Activated naive CD4-positive, alpha-beta T cell treated with anti-CD3 and anti-CD28 coated beads, Interleukin-2, amount 50 U/mL, for 72 hours (primary cell): ENCODE data around the gene UBASH3B. TPM values are rescaled to one million over a fixed set of nuclear protein-coding genes. Genes with fewer than 3 reads are reported as not detected.

Experiments used
- ATAC-seq, 2 donors: fragments of 150-1000 bp; cut with Tn5 transposase; 2 replicates each; pipeline ENCODE4 v1.10.0; 2021; ENCODE audit warnings: mild to moderate bottlenecking in 2 of 2, moderate library complexity in 2 of 2
- DNase-seq, 2 donors: peaks; one replicate each; pipeline ENCODE4 v3.0.0; 2021 to 2022; ENCODE audit warnings: low spot score in 2 of 2
- H3K27ac Mint-ChIP-seq, 2 donors: one replicate each; pipeline ENCODE4 v1.8.0; 2022; ENCODE audit warnings: mild to moderate bottlenecking in 2 of 2, mixed read lengths in 2 of 2
- H3K36me3 Mint-ChIP-seq, 2 donors: one replicate each; pipeline ENCODE4 v1.8.0; 2022; ENCODE audit warnings: mixed read lengths in 2 of 2
- H3K9me3 Mint-ChIP-seq, 2 donors: one replicate each; pipeline ENCODE4 v1.8.0; 2022; ENCODE audit warnings: mixed read lengths in 2 of 2
- total RNA-seq, 2 donors: library from RNA; stranded (reverse); gene quantifications; one replicate each; pipeline ENCODE4 v1.2.3, GENCODE V29; 2022

Gene UBASH3B
- total RNA-seq, 2 donors from 2014 or later: 11.6 to 26.0 TPM

DNA sequence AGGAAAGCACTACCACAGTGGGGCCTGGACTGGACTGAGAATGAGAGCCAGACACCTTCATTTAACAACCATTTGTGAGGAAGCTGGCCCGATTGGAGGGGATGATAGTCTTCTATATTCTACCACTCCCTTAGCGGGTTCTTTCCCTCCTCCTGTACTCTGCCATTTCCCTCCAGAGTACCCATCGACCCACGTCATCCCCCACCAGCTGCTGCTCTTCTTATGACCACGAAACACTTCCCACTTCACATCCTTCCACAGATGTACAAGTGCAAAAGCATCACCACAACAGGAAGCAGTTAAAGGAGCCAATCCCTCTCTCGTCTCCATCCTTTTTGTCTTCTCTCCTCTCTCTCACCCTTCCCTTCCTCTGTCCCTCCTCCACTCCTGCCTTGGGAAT lies 18.0 kb upstream of the UBASH3B start:
- Mint-ChIP-seq H3K36me3 (no peaks in the 10 kb centered on the region), H3K9me3 (no peaks in the 10 kb centered on the region), H3K27ac (no peak overlapping the region)
- peak; percentile 18 to 30 for ATAC-seq
- DNase-seq: no peak

DNA sequence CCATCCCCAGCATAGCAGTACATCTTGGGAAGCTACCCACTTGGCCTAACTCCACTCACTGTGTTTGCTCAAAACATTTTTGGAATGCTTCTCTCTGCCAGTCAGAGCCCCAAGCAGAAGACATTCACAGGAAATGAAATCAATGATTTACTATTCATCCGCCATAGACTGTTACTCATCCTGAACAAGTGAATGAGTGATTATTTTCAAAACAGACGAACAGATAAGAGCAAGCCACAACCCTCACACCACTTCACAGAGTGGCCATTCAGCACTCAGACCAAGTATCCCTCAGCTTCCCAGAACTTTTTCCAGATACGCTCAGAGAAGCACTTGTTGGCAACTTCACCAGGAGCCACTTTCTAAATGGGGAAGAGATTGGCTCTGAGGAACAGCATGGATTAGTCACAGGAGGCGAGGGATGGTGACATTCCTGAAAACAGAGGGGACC lies 13.0 kb upstream of the UBASH3B start:
- H3K27ac Mint-ChIP-seq: peak overlapping the region in 1 of 2 donors; percentile 24

DNA sequence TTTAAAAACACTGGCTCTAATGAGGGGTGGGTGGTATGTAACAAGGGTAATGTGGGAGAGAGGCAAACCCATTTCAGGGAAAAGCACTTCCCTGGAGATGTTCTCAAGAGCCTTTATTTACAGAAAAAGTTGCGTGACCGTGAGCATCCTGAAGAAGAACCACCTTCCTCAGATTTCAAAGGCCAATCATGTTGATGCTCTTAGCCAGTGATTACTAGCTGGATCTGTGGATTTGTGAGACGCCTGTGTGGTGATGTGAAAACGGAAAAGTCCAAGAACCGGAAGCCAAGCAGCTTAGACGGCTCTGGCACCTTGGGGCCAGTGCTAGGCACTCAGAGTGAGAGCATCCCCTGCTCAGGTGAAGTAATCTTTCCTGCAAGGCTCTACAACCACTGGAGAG lies 12.6 kb upstream of the UBASH3B start:
- no peak for DNase-seq
- Mint-ChIP-seq H3K27ac (no peak overlapping the region), H3K9me3 (no peaks in the 10 kb centered on the region), H3K36me3 (no peaks in the 10 kb centered on the region)
- ATAC-seq: no peak

More for the DNA sequence above, 13.0 kb upstream of the UBASH3B start:
- DNase-seq: no peak
- peak in 1 of 2 donors; percentile 62 for ATAC-seq
- H3K9me3 Mint-ChIP-seq: no peaks in the 10 kb centered on the region
- H3K36me3 Mint-ChIP-seq: no peaks in the 10 kb centered on the region

DNA sequence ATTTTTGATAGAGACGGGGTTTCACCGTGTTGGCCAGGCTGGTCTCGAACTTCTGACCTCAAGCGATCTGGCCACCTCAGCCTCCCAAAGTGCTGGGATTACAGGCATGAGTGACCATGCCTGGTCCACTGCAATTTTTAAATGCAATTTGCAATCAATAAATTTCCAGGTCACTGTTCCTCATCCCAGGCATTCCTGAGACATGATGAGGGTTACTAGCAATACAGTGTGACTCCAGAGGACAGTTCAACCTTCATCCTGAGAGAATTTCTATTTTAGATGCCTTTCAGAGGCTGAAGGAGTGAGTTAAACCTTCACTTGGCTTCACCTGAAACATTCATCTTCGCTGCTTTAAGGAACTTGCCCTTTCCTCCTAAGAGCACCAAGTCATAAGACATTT lies 9.7 kb upstream of the UBASH3B start:
- ATAC-seq (no peak), DNase-seq (no peak)
- H3K36me3 Mint-ChIP-seq: no peaks in the 10 kb centered on the region
- H3K9me3 Mint-ChIP-seq: no peaks in the 10 kb centered on the region
- H3K27ac Mint-ChIP-seq: no peak overlapping the region

DNA sequence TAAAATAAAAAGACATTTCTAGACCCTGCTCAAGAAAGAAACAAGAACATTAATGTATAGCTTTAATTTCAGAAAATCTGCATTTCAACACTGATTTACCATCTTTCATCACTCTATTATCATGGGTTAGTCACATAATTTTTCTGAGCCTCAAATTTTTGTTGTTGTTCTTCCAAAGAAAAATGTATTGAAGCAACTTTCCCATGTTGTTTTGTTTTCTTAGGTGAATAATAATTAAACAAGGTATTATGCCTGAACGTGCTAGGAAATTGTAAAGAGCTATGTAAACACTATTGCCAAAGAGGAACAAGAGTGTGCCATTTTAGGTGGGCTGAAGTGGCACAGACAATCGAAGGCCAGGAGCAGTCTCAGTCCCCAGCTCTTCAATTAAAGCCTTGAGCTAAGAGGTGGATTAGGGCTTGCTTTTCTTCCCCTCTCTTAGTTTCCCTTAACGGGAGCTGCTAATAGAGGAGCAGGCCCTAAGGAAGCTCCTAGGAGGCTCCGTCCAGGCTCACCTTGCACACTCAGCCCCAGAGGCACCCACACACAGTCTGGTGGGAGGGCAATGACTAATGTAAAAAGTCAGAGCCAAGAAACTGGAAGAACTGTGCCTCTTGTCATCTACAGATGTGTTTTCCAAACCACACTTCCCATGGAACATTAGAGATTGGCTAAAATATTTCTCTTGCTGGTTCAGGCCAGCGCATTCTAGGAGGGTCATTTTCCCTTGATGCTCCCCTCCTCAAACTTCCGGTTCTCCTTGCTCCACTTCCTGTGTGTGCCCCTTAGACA lies 8.8 kb upstream of the UBASH3B start:
- ATAC-seq (no peak), DNase-seq (no peak)
- H3K9me3 Mint-ChIP-seq: no peaks in the 10 kb centered on the region
- H3K27ac Mint-ChIP-seq: no peak overlapping the region
- no peaks in the 10 kb centered on the region for H3K36me3 Mint-ChIP-seq

DNA sequence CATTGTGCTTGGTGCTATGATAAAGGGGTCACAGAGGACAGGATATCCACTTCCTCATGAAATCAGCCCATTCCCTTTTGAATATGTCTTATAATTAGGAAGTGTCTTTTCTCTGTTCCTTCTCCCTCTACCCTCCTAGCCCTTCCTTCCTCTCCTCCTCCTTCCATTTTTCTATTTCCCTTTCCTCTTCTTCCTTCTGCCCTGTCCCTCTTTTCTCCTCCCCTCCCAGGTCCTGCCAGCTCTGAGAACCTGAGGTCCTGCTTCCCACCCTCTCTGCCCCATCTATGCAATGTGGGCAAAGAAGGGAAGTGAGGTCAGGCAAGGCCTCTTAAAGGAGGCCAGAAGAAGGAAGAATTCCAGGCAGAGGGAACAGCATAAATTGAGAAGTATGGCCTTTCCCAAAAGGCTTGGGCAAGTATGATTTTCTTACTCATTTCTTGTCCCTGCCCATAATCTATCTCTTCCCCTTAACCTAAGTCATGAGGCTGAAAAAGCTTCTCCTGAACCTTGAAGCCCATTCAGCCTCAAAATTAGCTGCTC lies 7.7 kb upstream of the UBASH3B start:
- DNase-seq: no peak
- H3K27ac Mint-ChIP-seq: no peak overlapping the region
- no peak for ATAC-seq
- no peaks in the 10 kb centered on the region for H3K9me3 Mint-ChIP-seq
- H3K36me3 Mint-ChIP-seq: no peaks in the 10 kb centered on the region

DNA sequence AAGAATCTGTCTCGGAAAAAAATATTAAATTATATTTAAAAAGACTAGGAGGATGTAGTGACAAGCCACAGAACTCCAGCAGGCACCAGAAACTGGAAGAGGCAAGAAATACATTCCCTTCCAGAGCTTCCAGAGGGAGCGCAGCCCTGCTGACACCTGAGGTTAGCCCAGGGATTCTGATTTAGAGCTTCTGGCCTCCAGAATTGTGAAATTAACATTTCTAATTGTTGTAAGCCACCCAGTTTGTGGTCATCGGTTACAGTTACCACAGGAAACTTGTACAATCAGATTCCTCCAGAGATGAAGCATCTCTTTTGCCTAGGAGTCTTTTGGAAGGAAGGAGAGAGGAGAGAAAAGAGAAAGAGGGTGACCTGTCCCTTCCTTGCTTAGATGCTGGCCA lies 6.4 kb upstream of the UBASH3B start:
- Mint-ChIP-seq H3K36me3 (no peaks in the 10 kb centered on the region), H3K27ac (no peak overlapping the region), H3K9me3 (no peaks in the 10 kb centered on the region)
- DNase-seq (no peak), ATAC-seq (no peak)

DNA sequence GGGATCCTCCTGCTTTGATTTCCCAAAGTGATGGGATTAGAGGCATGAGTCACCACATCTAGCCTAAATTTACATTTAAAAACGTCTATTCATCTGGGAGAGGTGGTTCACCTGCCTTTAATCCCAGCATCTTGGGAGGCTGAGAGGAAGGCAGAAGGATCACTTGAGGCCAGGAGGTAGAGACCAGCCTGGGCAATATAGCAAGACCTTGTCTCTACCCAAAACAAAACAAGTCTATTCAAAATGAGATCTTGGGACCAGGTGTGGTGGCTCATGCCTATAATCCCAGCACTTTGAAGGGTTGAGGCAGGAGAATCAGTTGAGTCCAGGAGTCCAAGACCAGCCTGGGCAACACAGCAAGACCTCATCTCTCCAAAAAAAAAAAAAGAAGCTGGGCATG lies 4.9 kb upstream of the UBASH3B start:
- DNase-seq (no peak), ATAC-seq (no peak)
- no peak overlapping the region for H3K27ac Mint-ChIP-seq
- H3K36me3 Mint-ChIP-seq: peaks cover 0 to 6% of the 10 kb centered on the region in 2 donors
- no peaks in the 10 kb centered on the region for H3K9me3 Mint-ChIP-seq

DNA sequence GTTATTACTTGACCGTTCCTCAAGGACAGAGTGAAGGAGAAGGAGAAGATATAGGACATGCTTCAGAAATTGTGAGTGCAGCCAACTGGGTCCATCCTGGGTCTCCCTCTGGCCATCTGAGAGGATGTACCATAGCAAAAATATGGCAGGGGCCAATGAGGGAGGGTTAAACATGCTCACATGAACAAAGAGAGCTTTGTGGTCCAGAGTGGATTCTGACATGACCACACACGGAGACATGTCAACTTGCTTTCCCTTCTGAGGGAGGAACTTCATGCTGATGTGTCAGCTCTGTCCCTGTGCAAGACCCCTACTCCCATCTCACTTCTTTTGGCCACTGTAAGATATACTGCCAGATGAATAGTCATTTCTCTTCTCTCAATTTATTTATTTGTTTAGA lies 3.0 kb upstream of the UBASH3B start:
- ATAC-seq: no peak
- peaks cover 0 to 6% of the 10 kb centered on the region in 2 donors for H3K36me3 Mint-ChIP-seq

DNA sequence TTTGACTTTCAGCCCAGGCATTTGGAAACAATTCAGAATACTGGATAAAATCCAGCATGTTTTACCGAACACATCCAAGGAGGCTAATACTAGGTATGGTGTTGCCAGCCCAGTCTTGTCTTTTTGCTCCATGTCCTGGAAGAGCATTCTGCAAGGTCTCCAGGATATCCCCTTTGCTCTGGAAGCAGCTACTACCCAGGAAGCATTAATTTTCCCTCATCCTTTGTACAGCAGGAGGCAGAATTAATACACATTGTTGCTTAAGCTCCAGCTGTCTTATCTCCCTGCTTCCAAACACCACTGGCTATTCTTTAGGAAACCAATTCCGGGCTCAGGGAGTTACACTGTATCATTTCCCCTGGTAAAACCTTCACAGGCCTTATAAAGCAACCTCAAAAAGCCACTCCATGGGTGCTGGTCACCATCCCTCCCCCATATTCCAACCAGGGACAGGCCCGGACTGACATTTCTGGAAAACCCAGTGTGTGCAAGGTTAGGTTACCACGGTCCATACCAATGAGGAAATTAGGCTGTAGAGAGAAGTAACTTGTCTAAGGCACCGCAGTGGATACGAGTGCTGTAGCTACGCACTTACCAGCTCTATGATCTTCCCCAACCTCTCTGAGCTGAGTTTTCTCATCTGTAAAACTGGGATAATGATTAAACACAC lies 1.5 kb upstream of the UBASH3B start:
- ATAC-seq (no peak), DNase-seq (no peak)
- no peak overlapping the region for H3K27ac Mint-ChIP-seq
- H3K9me3 Mint-ChIP-seq: no peaks in the 10 kb centered on the region
- peaks cover 0 to 6% of the 10 kb centered on the region in 2 donors for H3K36me3 Mint-ChIP-seq

More for the DNA sequence above, 3.0 kb upstream of the UBASH3B start:
- Mint-ChIP-seq H3K27ac (no peak overlapping the region), H3K9me3 (no peaks in the 10 kb centered on the region)
- no peak for DNase-seq

DNA sequence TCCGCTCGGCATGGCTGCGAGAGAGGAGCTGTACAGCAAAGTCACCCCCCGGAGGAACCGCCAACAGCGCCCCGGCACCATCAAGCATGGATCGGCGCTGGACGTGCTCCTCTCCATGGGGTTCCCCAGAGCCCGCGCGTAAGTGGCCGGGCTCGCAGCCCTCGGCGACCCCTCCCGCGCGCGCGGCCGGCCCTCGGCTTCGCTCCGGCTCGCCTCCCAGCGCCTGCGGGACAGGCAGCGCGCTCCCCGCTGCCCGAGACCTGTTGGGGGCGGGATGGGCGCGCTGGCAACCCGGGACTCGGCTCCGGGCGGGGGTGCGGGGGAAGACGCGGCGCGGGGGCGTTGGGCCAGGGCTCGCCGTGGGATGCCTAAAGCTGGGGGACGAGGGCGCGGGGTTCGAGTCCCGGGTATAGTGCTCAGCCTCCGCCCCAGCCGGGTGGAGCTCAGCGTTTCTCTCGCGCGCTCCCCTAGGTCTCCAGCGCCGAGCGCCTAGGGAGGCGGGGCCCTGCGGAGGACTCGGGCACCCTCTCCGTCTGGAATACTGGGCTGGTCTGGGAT lies 630 bp downstream of the UBASH3B start:
- peak; percentile 70 to 73 for ATAC-seq
- H3K27ac Mint-ChIP-seq: peak overlapping the region; percentile 52 to 82
- H3K36me3 Mint-ChIP-seq: peaks cover 0 to 6% of the 10 kb centered on the region in 2 donors
- DNase-seq: peak in 1 of 2 donors; percentile 53
- no peaks in the 10 kb centered on the region for H3K9me3 Mint-ChIP-seq

DNA sequence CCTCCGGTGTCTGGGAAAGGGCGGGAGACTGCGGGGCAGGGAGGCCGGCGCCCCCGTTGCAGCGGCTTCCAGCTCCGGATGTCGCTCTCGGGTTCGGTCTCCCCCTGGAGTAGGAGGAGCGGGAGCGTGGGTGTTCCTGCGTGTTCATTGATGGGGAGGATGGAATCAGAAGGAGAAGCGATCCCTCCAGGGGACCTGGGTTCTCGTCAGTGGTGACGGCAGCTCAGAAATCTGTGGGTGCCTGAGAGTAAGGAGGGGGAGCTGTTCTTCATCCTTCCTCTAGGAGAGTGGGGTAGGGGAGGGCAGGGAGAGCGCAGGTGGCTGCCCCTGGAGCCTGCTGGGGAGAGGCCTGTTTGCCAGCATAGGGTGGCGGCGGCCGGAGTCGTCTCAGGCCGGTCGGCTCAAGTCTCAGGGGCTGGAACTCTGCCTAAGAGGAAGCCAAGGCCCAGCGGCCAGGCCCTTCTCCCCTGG lies 1.1 kb downstream of the UBASH3B start:
- Mint-ChIP-seq H3K36me3 (peaks cover 0 to 6% of the 10 kb centered on the region in 2 donors), H3K9me3 (no peaks in the 10 kb centered on the region), H3K27ac (peak overlapping the region; percentile 52 to 82)
- DNase-seq (peak; percentile 26 to 60), ATAC-seq (peak; percentile 46 to 48)

DNA sequence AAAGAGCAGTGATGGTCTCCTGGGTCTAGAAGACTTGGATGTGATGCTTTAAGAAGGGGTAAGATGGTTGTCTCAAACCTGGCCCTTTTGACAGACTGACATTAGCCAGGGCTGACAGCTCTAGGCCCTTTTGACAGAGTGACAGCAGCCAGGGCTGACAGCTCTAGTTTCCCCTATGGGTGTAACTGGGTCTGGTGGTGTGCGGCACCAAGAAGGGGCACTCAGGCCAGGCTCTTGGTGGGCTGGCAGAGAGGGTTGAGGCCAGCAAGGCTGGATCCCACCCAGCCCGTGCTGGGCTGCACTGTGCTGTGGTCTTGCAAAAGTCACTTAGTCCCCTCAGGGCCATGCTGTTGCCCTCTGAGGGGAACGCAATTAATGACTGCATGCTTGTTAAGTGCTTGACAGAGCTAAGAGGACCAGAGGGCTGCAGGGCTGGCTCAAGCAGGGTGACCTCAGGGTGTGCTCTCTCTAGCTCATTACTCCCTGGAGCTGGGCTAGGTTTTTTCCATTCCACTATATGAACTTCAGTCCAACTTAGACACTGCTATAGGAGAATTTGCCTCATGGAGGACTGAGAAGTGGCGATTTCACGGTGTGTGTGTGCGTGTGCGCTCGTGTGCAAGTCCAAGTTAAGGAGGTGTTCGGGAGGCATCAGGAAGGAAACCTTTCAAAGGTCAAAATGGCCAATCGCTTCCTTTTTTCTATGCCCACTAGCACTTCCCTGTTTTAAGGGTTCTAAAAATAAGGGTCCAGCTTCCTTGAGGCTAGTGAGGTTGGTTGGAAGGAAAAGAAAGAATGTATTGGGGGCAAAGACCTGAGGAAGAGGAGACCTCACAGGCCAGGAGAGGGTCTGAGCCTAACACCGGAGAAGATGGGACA lies 4.4 kb downstream of the UBASH3B start:
- ATAC-seq (no peak), DNase-seq (no peak)
- Mint-ChIP-seq H3K9me3 (no peaks in the 10 kb centered on the region), H3K27ac (no peak overlapping the region), H3K36me3 (peaks cover 0 to 6% of the 10 kb centered on the region in 2 donors)

DNA sequence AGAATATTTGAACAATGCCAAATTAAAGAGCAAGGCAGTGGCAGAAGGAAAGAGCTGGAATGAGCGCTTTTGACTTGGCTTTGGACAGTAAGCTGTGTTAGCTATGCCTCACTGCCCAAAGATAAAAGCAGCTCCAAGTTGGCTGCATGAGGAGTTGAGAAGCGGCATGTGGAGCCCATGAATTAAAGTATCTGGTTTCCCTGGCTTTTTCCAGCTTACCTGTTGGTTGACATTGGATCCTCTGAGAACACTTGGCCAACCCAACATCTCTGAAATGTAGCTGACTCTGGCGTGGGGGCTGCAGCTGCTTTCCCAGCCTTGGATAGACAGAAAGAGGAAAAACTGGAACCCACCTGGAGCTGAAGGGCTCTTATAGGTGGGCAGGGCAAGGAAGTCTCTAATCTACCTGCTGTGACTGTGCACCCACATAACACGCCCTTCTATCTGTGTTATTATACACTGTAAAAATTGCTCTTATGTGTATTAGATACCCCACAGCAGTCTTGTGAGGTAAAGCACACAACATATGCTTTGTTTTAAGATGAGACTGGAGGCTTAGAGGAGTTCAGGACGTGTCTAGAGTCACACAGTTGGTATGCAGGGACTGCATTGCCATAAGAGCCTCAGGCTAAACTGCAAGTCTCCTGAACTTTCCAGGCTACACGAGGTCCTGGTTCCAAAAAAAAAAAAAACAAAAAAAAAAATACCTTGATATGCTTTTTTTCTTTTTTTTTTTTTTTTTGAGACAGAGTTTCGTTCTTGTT lies 5.8 kb downstream of the UBASH3B start:
- no peaks in the 10 kb centered on the region for H3K9me3 Mint-ChIP-seq
- no peak for ATAC-seq
- H3K36me3 Mint-ChIP-seq: no peaks in the 10 kb centered on the region
- no peak for DNase-seq
- H3K27ac Mint-ChIP-seq: no peak overlapping the region

DNA sequence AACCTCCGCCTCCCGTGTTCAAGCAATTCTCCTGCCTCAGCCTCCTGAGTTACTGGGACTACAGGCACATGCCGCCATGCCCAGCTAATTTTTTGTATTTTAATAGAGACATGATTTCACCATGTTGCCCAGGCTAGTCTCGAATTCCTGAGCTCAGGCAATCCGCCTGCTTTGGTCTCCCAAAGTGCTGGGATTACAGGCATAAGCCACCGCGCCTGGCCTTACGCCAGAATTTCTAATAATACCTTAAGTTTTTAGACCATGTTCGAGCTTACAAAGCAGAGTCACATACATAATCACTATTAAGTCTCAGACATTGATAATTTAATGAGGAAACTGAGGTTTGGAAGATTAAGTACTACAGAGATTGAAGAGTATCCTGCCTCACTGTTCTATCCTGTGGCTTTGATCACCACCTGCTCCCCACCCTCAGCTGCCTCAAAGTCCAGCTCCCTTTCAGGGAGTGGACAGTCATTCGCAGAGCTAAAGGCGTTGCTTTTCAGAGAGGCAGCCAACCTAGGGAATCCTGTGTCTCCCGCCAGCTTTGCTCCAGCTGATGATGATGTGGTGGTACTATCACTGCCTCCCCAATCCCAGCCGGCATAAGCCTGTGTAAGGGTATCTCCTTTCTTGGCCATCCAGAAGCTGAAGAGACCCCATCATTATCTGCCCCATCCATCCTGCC lies 7.7 kb downstream of the UBASH3B start:
- Mint-ChIP-seq H3K9me3 (no peaks in the 10 kb centered on the region), H3K27ac (no peak overlapping the region), H3K36me3 (no peaks in the 10 kb centered on the region)
- ATAC-seq: no peak
- no peak for DNase-seq
